PC-3 (cell line): ENCODE results near the gene DMD. TPM values are rescaled to one million over a fixed set of nuclear protein-coding genes. Genes with fewer than 3 reads are reported as not detected.

Source experiments
- ATAC-seq: fragments of 200-7000 bp; cut with Tn5 transposase; 2 replicates; pipeline ENCODE4 v1.9.1; 2020; ENCODE audit warnings: mild to moderate bottlenecking, moderate library complexity
- BruUV-seq: library from RNA; stranded (reverse); fragments of 400-500 nt; replicated peaks from 2 replicates; lab custom pipeline; 2021; lab: Mats Ljungman, UMichigan
- CTCF ChIA-PET: fragments of 300-600 bp; sonication (Branson Sonifier 250); formaldehyde crosslinking; loops from one replicate; lab custom pipeline; 2022; ENCODE audit warnings: antibody characterized with exemption; lab: Charles Lee
- POLR2A ChIA-PET: fragments of 300-600 bp; sonication (Branson Sonifier 250); formaldehyde crosslinking; loops from one replicate; lab custom pipeline; 2022; ENCODE audit warnings: antibody characterized with exemption; ENCODE audit not compliant: unreplicated experiment; lab: Charles Lee
- DNase-seq: peaks from one replicate; pipeline ENCODE4 v3.0.0-alpha.2; 2015
- H2AFZ ChIP-seq: fragments of 300-600 bp; sonication (generic); 2 replicates; pipeline ENCODE4 v1.6.0; 2016; ENCODE audit warnings: antibody characterized with exemption, low read length
- H3F3A ChIP-seq: fragments of 300-600 bp; sonication (generic); one replicate; pipeline ENCODE4 v1.6.0; 2017; ENCODE audit warnings: antibody characterized with exemption, low read length, control low read depth, mild to moderate bottlenecking; ENCODE audit not compliant: unreplicated experiment
- H3K27ac ChIP-seq: fragments of 300-600 bp; sonication (generic); 2 replicates; pipeline ENCODE4 v1.5.1; 2016; ENCODE audit warnings: mild to moderate bottlenecking, low read length
- H3K27me3 ChIP-seq: fragments of 300-600 bp; sonication (generic); 2 replicates; pipeline ENCODE4 v1.6.1; 2016; ENCODE audit warnings: low read length, mixed read lengths
- H3K36me3 ChIP-seq: fragments of 300-600 bp; sonication (generic); 2 replicates; pipeline ENCODE4 v1.6.1; 2016; ENCODE audit warnings: low read depth, mixed run types, low read length, mixed read lengths
- H3K4me1 ChIP-seq: fragments of 300-600 bp; sonication (generic); 2 replicates; pipeline ENCODE4 v1.5.1; 2016; ENCODE audit warnings: low read length; ENCODE audit not compliant: insufficient read depth
- H3K4me2 ChIP-seq: fragments of 300-600 bp; sonication (generic); 2 replicates; pipeline ENCODE4 v1.6.0; 2016; ENCODE audit warnings: low read length
- H3K4me3 ChIP-seq: fragments of 300-600 bp; sonication (generic); 2 replicates; pipeline ENCODE4 v1.5.1; 2016; ENCODE audit warnings: mild to moderate bottlenecking, low read length, mixed read lengths
- H3K79me2 ChIP-seq: fragments of 300-600 bp; sonication (generic); 2 replicates; pipeline ENCODE4 v1.6.1; 2017; ENCODE audit warnings: low read length, mixed read lengths
- H3K9ac ChIP-seq: fragments of 300-600 bp; sonication (generic); 2 replicates; pipeline ENCODE4 v1.6.0; 2016; ENCODE audit warnings: mild to moderate bottlenecking, low read length
- H3K9me2 ChIP-seq: fragments of 300-600 bp; sonication (generic); replicated peaks from 2 replicates; pipeline ENCODE4 v1.6.1; 2016; ENCODE audit warnings: mixed run types, low read length, mixed read lengths
- H3K9me3 ChIP-seq: fragments of 300-600 bp; sonication (generic); 2 replicates; pipeline ENCODE4 v1.6.1; 2016; ENCODE audit warnings: low read length, mixed read lengths
- H4K20me1 ChIP-seq: fragments of 300-600 bp; sonication (generic); 2 replicates; pipeline ENCODE4 v1.6.1; 2016; ENCODE audit warnings: low read length, mixed read lengths
- EZH2 ChIP-seq: fragments of 300-600 bp; sonication (generic); IDR thresholded peaks from one replicate; pipeline ENCODE4 v1.6.1; 2017; ENCODE audit warnings: antibody characterized with exemption, mild to moderate bottlenecking, low read length; ENCODE audit not compliant: unreplicated experiment
- EZH2phosphoT487 ChIP-seq: fragments of 300-600 bp; sonication (generic); IDR thresholded peaks from 2 replicates; pipeline ENCODE4 v1.6.1; 2018; ENCODE audit warnings: mild to moderate bottlenecking, antibody characterized with exemption, low read length, borderline replicate concordance
- intact Hi-C: fragments of 100-400 bp; cut with micrococcal nuclease; formaldehyde crosslinking; loops from 2 replicates; pipeline ENCODE4 v1.9.0; 2023
- total RNA-seq: library from RNA; depleted of rRNA; stranded (reverse); fragments of >200 nt; gene quantifications from 2 replicates; pipeline ENCODE4 v1.2.3, GENCODE V29; 2014
- TF ChIP-seq, protein P1 (sequence below): fragments of 300-600 bp; sonication (generic); conservative IDR thresholded peaks from 2 replicates; pipeline ENCODE4 v1.5.1; 2017; ENCODE audit warnings: antibody characterized with exemption, low read depth, mild to moderate bottlenecking, low read length

Gene DMD
- total RNA-seq, 1 experiment from 2014 or later: not detected

DNA sequence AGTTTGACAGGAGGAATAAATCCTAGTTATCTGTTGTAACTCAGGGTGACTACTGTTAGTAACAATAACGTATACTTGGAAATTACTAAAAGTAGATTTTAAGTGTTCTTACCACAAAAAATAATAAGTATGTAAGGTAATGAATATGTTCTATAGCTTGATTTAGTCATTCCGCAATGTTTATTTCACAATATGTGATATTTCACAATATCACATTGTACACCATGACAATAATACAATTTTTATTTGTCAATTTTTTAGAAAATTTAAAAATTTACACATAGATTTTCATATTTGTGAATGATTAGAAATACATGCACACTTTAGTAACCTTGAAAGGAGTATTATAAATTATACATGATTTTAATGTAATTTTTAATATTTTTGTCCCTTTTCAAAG, 1326.8 kb downstream of the DMD start:
- no peak for DNase-seq
- Histone ChIP-seq H3K9ac (no peak overlapping the region), H3K9me2 (no peaks in the 10 kb centered on the region), H3K4me2 (no peak overlapping the region), H2AFZ (no peak overlapping the region), H3K4me3 (no peak overlapping the region), H3K4me1 (no peaks in the 10 kb centered on the region), H4K20me1 (no peaks in the 10 kb centered on the region), H3K36me3 (no peaks in the 10 kb centered on the region), H3K9me3 (no peaks in the 10 kb centered on the region), H3K27ac (no peak overlapping the region), H3K27me3 (no peaks in the 10 kb centered on the region), H3K79me2 (no peaks in the 10 kb centered on the region), H3F3A (no peaks in the 10 kb centered on the region)
- TF ChIP-seq, protein P1, sequence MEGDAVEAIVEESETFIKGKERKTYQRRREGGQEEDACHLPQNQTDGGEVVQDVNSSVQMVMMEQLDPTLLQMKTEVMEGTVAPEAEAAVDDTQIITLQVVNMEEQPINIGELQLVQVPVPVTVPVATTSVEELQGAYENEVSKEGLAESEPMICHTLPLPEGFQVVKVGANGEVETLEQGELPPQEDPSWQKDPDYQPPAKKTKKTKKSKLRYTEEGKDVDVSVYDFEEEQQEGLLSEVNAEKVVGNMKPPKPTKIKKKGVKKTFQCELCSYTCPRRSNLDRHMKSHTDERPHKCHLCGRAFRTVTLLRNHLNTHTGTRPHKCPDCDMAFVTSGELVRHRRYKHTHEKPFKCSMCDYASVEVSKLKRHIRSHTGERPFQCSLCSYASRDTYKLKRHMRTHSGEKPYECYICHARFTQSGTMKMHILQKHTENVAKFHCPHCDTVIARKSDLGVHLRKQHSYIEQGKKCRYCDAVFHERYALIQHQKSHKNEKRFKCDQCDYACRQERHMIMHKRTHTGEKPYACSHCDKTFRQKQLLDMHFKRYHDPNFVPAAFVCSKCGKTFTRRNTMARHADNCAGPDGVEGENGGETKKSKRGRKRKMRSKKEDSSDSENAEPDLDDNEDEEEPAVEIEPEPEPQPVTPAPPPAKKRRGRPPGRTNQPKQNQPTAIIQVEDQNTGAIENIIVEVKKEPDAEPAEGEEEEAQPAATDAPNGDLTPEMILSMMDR: no peak
- no peak for TF ChIP-seq EZH2phosphoT487
- no peak for TF ChIP-seq EZH2
- no TSS peak for BruUV-seq
- intact Hi-C loops: no loop called here
- ATAC-seq: no peak
- ChIA-PET POLR2A (no interaction called here), CTCF (no interaction called here)

DNA sequence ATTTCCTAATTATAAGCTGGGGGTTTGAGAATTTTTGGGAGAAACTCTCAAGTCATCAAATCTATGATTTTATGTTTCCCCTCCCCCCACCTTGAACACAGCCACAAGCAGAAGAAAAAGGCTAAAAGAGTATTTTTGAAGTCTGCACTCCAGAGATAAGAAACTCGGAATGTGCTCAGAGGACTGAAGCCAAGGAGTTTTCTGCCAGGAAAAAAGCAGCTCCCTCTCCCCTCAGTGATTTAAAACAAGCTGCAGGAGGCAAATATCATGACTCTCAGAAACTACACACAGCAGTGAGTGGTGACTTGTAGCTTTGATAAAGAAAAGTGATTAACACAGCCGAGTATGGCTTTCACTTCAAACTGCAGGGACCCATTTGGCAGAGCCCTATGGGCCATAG, 1339.3 kb downstream of the DMD start:
- Histone ChIP-seq H3K9ac (no peak overlapping the region), H3F3A (no peaks in the 10 kb centered on the region), H3K79me2 (no peaks in the 10 kb centered on the region), H3K9me3 (peaks cover 6% of the 10 kb centered on the region; the same call in 1 of the 2 replicates), H4K20me1 (no peaks in the 10 kb centered on the region), H3K4me3 (no peak overlapping the region), H3K4me2 (no peak overlapping the region), H3K27me3 (no peaks in the 10 kb centered on the region), H2AFZ (no peak overlapping the region), H3K4me1 (no peaks in the 10 kb centered on the region), H3K36me3 (no peaks in the 10 kb centered on the region), H3K9me2 (no peaks in the 10 kb centered on the region), H3K27ac (no peak overlapping the region)
- intact Hi-C loops: no loop called here
- ATAC-seq (no peak), DNase-seq (no peak)
- no TSS peak for BruUV-seq
- ChIA-PET CTCF (no interaction called here), POLR2A (no interaction called here)
- TF ChIP-seq EZH2 (no peak), EZH2phosphoT487 (no peak)

DNA sequence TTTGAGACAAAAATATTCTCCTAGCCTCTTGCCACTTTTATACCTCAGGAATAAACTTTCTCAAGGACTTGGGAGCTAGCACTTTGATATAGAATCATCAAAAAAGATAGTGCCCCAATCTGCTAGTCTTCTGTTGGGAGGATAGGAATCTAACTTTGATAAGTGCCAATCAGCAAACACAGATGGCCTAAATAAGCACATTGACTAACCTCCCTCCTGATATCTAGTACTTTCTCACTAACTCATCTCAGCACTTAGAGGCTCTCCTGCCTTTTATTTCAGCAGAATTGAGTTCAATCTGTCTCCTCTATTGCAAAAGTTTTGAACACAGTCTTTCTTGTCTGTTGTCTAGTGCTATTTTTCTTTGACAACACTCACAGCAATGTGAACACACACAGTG, 1341.1 kb downstream of the DMD start:
- CTCF ChIA-PET: no interaction called here
- Histone ChIP-seq H3K79me2 (no peaks in the 10 kb centered on the region), H3K4me3 (no peak overlapping the region), H3K27me3 (no peaks in the 10 kb centered on the region), H3K9me2 (no peaks in the 10 kb centered on the region), H3K36me3 (no peaks in the 10 kb centered on the region), H3K4me2 (no peak overlapping the region), H3K9me3 (no peaks in the 10 kb centered on the region), H3K9ac (no peak overlapping the region), H3K4me1 (no peaks in the 10 kb centered on the region), H3K27ac (no peak overlapping the region), H4K20me1 (no peaks in the 10 kb centered on the region), H2AFZ (no peak overlapping the region), H3F3A (no peaks in the 10 kb centered on the region)
- DNase-seq (no peak), ATAC-seq (no peak)
- BruUV-seq: no TSS peak
- POLR2A ChIA-PET: no interaction called here
- intact Hi-C loops: no loop called here
- TF ChIP-seq EZH2 (no peak), EZH2phosphoT487 (no peak)
- TF ChIP-seq, protein P1: no peak
